Embryonic facial prominence (tissue), 1 donor: Measurements from ENCODE around the gene AKR1C8.
"Not testable (repeated sequence)": the region's sequence is repeated elsewhere in the genome, so short reads cannot be mapped to it uniquely, and the experiment has no call there.

Source experiments
- DNase-seq: peaks from one replicate; pipeline ENCODE4 v3.0.0-alpha.2; 2016; ENCODE audit errors: extremely low spot score

AKR1C8 gene

DNA sequence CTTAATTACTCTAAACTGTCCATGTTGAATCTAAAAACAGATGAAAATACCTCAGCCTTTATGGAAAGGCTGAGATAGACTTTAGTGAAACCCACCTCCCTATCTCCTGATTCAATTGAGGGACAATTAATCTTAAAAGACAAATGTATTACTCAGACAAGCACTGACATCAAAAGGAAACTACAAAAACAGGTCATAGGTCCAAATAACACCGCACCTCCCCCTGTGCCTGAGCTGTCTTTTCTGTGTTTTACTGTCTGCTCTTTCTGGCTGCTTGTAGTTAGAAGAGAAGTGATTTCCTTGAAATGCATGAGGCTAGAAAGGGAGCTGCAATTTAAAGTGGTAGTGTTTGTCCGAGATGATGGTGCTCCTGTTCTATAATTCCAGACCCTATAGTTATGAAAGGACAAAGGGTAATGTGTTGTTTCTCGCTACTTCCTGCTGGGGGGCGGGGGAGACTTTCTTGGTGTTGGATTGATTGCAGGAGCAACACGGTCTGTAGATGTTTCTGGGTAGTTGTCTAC is 16.0 kb downstream of the AKR1C8 start:
- no peak for DNase-seq

GRCh38 chr10:5165738-5166137 is 19.2 kb downstream of the AKR1C8 start:
- DNase-seq = no peak

DNA sequence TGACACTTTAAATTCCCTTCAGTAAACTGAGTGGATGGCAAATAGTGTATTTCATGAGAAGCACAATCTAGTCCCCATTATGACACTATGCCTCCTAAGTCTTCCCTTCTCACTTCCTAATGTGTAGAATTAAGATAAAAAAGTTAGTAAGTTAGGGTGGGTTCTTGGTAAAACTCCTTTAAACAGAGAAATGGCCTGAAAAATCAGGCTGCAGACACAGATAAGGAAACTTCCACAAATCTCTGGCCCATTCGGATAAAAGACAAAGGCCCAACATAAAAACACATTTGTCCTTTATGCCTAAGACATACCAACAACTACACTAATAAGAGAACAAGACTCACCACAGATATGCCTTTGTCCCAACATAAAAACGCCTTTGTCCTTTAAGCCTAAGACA is 21.5 kb downstream of the AKR1C8 start:
- no peak for DNase-seq

- DNase-seq = no peak
Measured at GRCh38 chr10:5159126-5159525, 25.8 kb downstream of the AKR1C8 start.

- DNase-seq = no peak
Measured at GRCh38 chr10:5157501-5157900, 27.4 kb downstream of the AKR1C8 start.

DNA sequence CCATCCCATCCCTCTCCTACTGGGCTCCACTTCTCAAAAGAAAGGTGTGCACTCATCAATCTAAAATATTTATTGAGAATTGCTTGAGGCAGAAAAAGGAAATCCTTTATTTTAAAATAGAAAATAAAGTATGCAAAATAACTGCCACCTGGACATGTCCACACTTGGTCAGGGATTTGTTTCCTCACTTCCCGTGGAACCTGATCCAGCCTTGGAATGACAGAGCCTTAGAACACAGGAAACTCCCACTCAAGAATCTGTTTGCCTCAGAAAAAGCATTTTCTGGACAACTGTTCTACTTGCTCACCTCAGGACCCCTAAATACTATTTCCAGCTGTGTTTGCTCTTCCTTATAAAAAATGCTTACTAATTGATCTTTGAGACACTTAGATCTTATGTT is 29.0 kb downstream of the AKR1C8 start:
- no peak for DNase-seq

DNA sequence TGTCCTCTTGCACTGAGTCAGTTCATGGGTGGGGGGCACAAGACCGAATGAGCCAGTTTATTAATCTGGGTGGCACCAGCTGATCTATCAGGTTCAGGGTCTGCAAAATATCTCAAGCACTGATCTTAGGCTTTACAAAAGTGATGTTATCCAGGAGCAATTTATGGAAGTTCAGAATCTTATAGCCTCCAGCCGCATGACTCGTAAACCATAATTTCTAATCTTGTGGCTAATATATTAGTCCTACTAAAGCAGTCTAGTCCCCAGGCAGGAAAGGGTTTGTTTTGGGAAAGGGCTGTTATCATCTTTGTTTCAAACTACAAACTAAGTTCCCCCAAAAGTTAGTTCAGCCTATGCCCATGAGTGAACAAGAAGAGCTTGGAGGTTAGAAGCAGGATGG is 33.9 kb downstream of the AKR1C8 start:
- DNase-seq = no peak

- DNase-seq = no peak
Measured at GRCh38 chr10:5148678-5149032, 36.3 kb downstream of the AKR1C8 start.

DNA sequence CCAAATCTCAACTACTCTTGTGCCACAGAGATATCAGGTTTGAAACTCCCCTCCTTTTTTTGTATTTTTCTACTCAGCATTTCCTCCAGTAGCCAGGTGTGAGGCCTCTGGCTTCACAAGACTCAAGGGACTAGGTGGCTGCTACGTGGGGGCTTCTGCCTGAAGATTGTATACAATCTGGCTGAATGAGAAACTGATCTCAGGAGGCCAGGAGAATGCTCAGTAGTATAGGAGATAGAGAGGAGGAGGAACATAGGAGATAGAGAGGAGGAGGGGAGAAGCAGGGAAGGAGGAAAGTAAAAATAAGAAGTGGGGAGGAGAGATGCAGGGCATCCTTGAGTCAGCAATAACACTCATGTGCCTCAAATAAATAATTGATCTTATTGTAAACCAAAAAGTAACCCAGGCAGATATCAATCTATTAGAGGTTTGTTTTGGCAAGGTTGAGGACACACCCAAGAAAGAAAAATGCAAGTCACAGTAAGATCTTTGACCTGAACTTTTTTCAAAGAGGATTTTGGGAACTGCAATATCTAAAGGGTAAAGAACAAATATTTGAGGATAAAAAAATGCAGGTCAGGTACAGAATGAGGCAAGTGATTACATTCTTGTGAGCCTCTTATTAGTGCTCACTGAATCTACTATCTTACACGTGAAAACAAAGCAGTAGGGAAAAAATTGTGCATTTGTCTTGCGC is 36.8 kb downstream of the AKR1C8 start:
- no peak for DNase-seq

DNA sequence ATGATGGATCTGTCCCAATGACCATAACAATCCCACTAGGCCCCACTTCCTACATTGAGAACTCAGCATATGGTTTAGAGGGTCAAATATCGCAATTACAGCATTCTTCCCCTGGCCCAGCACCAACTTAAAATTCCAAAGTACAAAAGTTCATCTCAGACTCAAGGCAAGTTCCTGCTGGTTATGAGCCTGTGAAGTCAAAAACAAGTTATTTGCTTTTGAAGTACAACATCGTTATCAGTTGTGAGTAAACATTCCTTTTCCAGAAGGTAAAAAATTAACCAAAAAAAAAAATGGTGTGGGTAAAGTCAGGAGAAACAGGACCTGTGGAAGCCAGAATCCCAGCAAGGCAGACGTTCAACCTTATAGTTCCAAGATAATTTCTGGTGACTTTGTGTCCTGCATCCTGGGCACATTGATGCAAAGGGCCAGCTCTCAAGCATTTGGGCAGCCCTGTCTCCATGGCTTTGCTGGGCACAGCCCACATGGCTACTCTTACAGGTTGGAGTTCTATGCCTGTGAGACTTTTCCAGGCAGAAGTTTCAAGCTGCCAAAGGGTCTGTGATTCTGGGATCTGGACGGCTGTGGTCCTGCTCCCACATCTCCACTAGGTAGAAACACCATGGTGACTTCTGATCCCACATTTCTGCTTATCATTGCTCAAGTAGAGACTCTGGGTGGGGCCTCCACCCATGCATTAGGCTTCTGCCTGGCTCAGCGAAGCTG is 37.5 kb downstream of the AKR1C8 start:
- no peak for DNase-seq

GRCh38 chr10:5146920-5147254 is 38.1 kb downstream of the AKR1C8 start:
- no peak for DNase-seq

DNA sequence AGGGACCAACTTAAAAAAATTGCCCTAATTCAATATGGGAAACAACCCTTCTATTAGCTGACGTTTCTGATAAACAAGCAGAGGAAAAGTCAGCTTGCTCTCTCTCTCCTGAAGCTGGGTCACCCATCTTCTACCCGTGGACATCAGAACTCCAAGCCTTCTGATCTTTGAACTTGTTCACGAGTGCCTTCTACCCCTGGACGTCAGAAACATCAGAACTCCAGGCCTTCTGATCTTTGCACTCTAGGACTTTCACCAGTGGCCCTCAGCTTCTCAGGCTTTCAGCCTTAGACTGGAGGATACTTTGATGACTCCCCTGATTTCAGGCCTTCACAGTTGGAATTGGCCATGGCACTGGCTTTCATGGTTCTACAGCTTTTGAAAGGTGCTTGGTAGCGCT is 41.8 kb downstream of the AKR1C8 start:
- DNase-seq = no peak

- no peak for DNase-seq
Measured at GRCh38 chr10:5142199-5142598, 42.8 kb downstream of the AKR1C8 start.

- DNase-seq = not testable (repeated sequence)
Measured at GRCh38 chr10:5137699-5138098, 47.3 kb downstream of the AKR1C8 start.

- DNase-seq = no peak
Measured at GRCh38 chr10:5136468-5137087, 48.4 kb downstream of the AKR1C8 start.

GRCh38 chr10:5135581-5135980 is 49.4 kb downstream of the AKR1C8 start:
- DNase-seq = no peak

GRCh38 chr10:5125315-5126044 is 59.5 kb downstream of the AKR1C8 start:
- DNase-seq = no peak

DNA sequence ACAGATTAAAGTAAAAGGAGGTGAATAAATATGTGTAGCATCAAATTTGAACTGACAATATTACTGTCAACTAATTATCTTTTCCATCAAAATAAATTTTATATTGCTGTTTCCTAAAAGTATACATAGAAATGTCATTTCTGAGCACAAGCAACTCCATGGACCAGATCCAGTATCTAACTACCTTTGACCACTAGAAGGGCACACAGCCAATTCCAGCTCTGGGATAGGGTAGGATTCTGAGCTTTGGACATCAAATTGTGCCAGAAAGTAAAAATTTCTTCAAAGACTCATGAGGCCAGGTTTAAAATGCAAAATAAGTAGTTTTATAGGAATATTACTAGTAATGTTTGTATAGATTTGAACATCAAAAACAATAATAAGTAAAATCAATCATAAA is 61.1 kb downstream of the AKR1C8 start:
- DNase-seq = no peak

- not testable (repeated sequence) for DNase-seq
Measured at GRCh38 chr10:5119997-5120396, 65.0 kb downstream of the AKR1C8 start.

GRCh38 chr10:5117026-5117425 is 67.9 kb downstream of the AKR1C8 start:
- no peak for DNase-seq

- no peak for DNase-seq
Measured at GRCh38 chr10:5116621-5117020, 68.3 kb downstream of the AKR1C8 start.

- DNase-seq = not testable (repeated sequence)
Measured at GRCh38 chr10:5109861-5110260, 75.1 kb downstream of the AKR1C8 start.
